Sciatic nerve (tissue), 2 donors: ENCODE results near the gene CCDC15. TPM values are rescaled to one million over a fixed set of nuclear protein-coding genes. Genes with fewer than 3 reads are reported as not detected.
A peak's percentile ranks its signal among the peaks of the same experiment; 100 is the strongest.

Experiments
- ATAC-seq: fragments of 200-7000 bp; cut with Tn5 transposase; one replicate; pipeline ENCODE4 v1.9.1; 2020; ENCODE audit warnings: mild to moderate bottlenecking, moderate library complexity
- DNase-seq: peaks from one replicate; pipeline ENCODE4 v3.0.0-alpha.2; 2020; ENCODE audit warnings: low spot score
- intact Hi-C: fragments of 100-400 bp; cut with DNase I; formaldehyde crosslinking; loops from one replicate; pipeline ENCODE4 v1.14.2; 2022
- total RNA-seq: library from RNA; stranded (reverse); fragmentation: NEBNext Ultra II Directional; extraction: Animal tissue kit (Norgen Biotek cat#: 25700); gene quantifications from one replicate; pipeline ENCODE4 v1.2.1, GENCODE V29; 2021
- donor health status: DM: no; HTN: no; CAD: no.
- donor health status: DM: no; HTN: no; CAD: no.

Gene CCDC15
- 2.8 TPM for total RNA-seq

GRCh38 chr11:124953753-124954589 lies at the start of gene CCDC15:
Gene CCDC15, plus strand, starts transcription at chr11:124954202. Its CDS starts 531 bp downstream, at chr11:124954733.
- intact Hi-C loops: loop anchor here (10.0 kb wide), 1 partner anchor 931 kb away; the partner anchor contains the start of gene HYLS1
- DNase-seq (peak; percentile 98), ATAC-seq (peak; percentile 100)

- intact Hi-C loops: no loop called here
- DNase-seq (no peak), ATAC-seq (no peak)
Observed at GRCh38 chr11:124915541-124916369, 38.2 kb upstream of the CCDC15 start.

GRCh38 chr11:124916370-124916710 lies 37.7 kb upstream of the CCDC15 start:
- ATAC-seq (no peak), DNase-seq (no peak)
- intact Hi-C loops: no loop called here

GRCh38 chr11:124917115-124917637 lies 36.8 kb upstream of the CCDC15 start:
- ATAC-seq (no peak), DNase-seq (no peak)
- intact Hi-C loops: no loop called here

GRCh38 chr11:124918950-124919349 lies 35.1 kb upstream of the CCDC15 start, which contains the start of gene HEPN1:
Gene HEPN1, plus strand, starts transcription at chr11:124919250.
- no peak for ATAC-seq
- intact Hi-C loops: no loop called here
- DNase-seq: no peak

GRCh38 chr11:124919898-124920297 lies 34.1 kb upstream of the CCDC15 start:
- DNase-seq: no peak
- intact Hi-C loops: no loop called here

GRCh38 chr11:124920356-124920755 lies 33.6 kb upstream of the CCDC15 start:
- intact Hi-C loops: no loop called here
- DNase-seq (no peak), ATAC-seq (peak; percentile 31)

More at GRCh38 chr11:124919898-124920297, 34.1 kb upstream of the CCDC15 start:
- ATAC-seq: no peak

- DNase-seq (peak; percentile 79), ATAC-seq (peak; percentile 73)
- intact Hi-C loops: no loop called here
Observed at GRCh38 chr11:124920870-124921609, 33.0 kb upstream of the CCDC15 start.

- DNase-seq (no peak), ATAC-seq (no peak)
- intact Hi-C loops: no loop called here
Observed at GRCh38 chr11:124922831-124923230, 31.2 kb upstream of the CCDC15 start.

GRCh38 chr11:124923296-124923695 lies 30.7 kb upstream of the CCDC15 start:
- DNase-seq: no peak
- intact Hi-C loops: no loop called here
- no peak for ATAC-seq

GRCh38 chr11:124928942-124929665 lies 24.9 kb upstream of the CCDC15 start:
- no peak for DNase-seq
- peak; percentile 46 for ATAC-seq
- intact Hi-C loops: no loop called here

GRCh38 chr11:124930799-124931198 lies 23.2 kb upstream of the CCDC15 start:
- no peak for ATAC-seq
- intact Hi-C loops: no loop called here

GRCh38 chr11:124934862-124935547 lies 19.0 kb upstream of the CCDC15 start:
- intact Hi-C loops: no loop called here
- DNase-seq (no peak), ATAC-seq (peak; percentile 14)

More at GRCh38 chr11:124930799-124931198, 23.2 kb upstream of the CCDC15 start:
- DNase-seq: no peak

- intact Hi-C loops: no loop called here
- ATAC-seq (peak; percentile 77), DNase-seq (no peak)
Observed at GRCh38 chr11:124935548-124936514, 18.2 kb upstream of the CCDC15 start, which contains the start of gene HEPACAM. Gene HEPACAM, minus strand, starts transcription at chr11:124936047. Its CDS starts 41 bp downstream, at chr11:124936006.

- intact Hi-C loops: no loop called here
- no peak for DNase-seq
- ATAC-seq: no peak
Observed at GRCh38 chr11:124937336-124937935, 16.6 kb upstream of the CCDC15 start.

GRCh38 chr11:124938206-124938765 lies 15.7 kb upstream of the CCDC15 start:
- DNase-seq (no peak), ATAC-seq (peak; percentile 13)
- intact Hi-C loops: no loop called here
